DOHH2 (cell line): ENCODE measurements around the gene LENEP.

ENCODE experiments used
- H3F3A ChIP-seq: fragments of 200-600 bp; sonication (generic), shearing (Covaris generic); 2 replicates; pipeline ENCODE4 v1.6.0; 2016; ENCODE audit warnings: antibody characterized with exemption, mild to moderate bottlenecking; ENCODE audit not compliant: control insufficient read depth, insufficient read depth
- H3K27ac ChIP-seq: fragments of 200-600 bp; sonication (generic); 2 replicates; pipeline ENCODE4 v1.5.1; 2014; ENCODE audit warnings: low read depth, mild to moderate bottlenecking, low read length, moderate library complexity
- H3K27me3 ChIP-seq: fragments of 200-600 bp; sonication (generic); 2 replicates; pipeline ENCODE4 v1.6.1; 2014; ENCODE audit warnings: mild to moderate bottlenecking, low read length, mixed read lengths; ENCODE audit not compliant: control insufficient read depth
- H3K36me3 ChIP-seq: fragments of 200-600 bp; sonication (generic); 2 replicates; pipeline ENCODE4 v1.6.1; 2014; ENCODE audit warnings: mild to moderate bottlenecking, low read length, moderate library complexity, mixed read lengths; ENCODE audit not compliant: control insufficient read depth
- H3K4me1 ChIP-seq: fragments of 200-600 bp; sonication (generic); 2 replicates; pipeline ENCODE4 v1.6.1; 2014; ENCODE audit warnings: mild to moderate bottlenecking, low read length, mixed read lengths; ENCODE audit not compliant: control insufficient read depth
- H3K4me2 ChIP-seq: fragments of 200-600 bp; sonication (generic); 2 replicates; pipeline ENCODE4 v1.6.0; 2014; ENCODE audit warnings: mild to moderate bottlenecking, low read length, moderate library complexity
- H3K4me3 ChIP-seq: fragments of 200-600 bp; sonication (generic); 2 replicates; pipeline ENCODE4 v1.5.1; 2014; ENCODE audit warnings: mild to moderate bottlenecking, low read length, mixed read lengths
- H3K79me2 ChIP-seq: fragments of 200-600 bp; sonication (generic); 2 replicates; pipeline ENCODE4 v1.6.1; 2014; ENCODE audit warnings: mild to moderate bottlenecking, low read length, mixed read lengths; ENCODE audit not compliant: control insufficient read depth
- H3K9me2 ChIP-seq: fragments of 200-600 bp; sonication (generic); replicated peaks from 2 replicates; pipeline ENCODE4 v1.6.1; 2014; ENCODE audit warnings: mild to moderate bottlenecking, low read length, mixed read lengths; ENCODE audit not compliant: control insufficient read depth
- H3K9me3 ChIP-seq: fragments of 200-600 bp; sonication (generic); 2 replicates; pipeline ENCODE4 v1.6.1; 2014; ENCODE audit warnings: antibody characterized with exemption, low read length, mixed read lengths; ENCODE audit not compliant: control insufficient read depth, insufficient read depth
- H4K20me1 ChIP-seq: fragments of 200-600 bp; sonication (generic); 2 replicates; pipeline ENCODE4 v1.6.0; 2014; ENCODE audit warnings: low read depth, mild to moderate bottlenecking, antibody characterized with exemption, low read length, moderate library complexity; ENCODE audit not compliant: control insufficient read depth, insufficient read depth
- EZH2phosphoT487 ChIP-seq: fragments of 200-600 bp; sonication (generic); IDR thresholded peaks from 2 replicates; pipeline ENCODE4 v1.6.1; 2017; ENCODE audit warnings: borderline replicate concordance, mild to moderate bottlenecking, antibody characterized with exemption, low read length, moderate library complexity, mixed read lengths
- TF ChIP-seq, protein P1 (sequence below): fragments of 200-600 bp; sonication (generic); IDR thresholded peaks from one replicate; pipeline ENCODE4 v1.5.1; 2014; ENCODE audit warnings: antibody characterized with exemption, mild to moderate bottlenecking, low read depth, low read length; ENCODE audit not compliant: poor library complexity, severe bottlenecking

The LENEP gene

GRCh38 chr1:154996966-154997701, 3.7 kb downstream of the LENEP start:
- H3K4me3 ChIP-seq = no peak overlapping the region
- H3K27me3 ChIP-seq = no peaks in the 10 kb centered on the region
- H3K9me2 ChIP-seq = no peaks in the 10 kb centered on the region
- TF ChIP-seq EZH2phosphoT487 = no peak
- TF ChIP-seq, protein P1, sequence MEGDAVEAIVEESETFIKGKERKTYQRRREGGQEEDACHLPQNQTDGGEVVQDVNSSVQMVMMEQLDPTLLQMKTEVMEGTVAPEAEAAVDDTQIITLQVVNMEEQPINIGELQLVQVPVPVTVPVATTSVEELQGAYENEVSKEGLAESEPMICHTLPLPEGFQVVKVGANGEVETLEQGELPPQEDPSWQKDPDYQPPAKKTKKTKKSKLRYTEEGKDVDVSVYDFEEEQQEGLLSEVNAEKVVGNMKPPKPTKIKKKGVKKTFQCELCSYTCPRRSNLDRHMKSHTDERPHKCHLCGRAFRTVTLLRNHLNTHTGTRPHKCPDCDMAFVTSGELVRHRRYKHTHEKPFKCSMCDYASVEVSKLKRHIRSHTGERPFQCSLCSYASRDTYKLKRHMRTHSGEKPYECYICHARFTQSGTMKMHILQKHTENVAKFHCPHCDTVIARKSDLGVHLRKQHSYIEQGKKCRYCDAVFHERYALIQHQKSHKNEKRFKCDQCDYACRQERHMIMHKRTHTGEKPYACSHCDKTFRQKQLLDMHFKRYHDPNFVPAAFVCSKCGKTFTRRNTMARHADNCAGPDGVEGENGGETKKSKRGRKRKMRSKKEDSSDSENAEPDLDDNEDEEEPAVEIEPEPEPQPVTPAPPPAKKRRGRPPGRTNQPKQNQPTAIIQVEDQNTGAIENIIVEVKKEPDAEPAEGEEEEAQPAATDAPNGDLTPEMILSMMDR = no peak
- no peaks in the 10 kb centered on the region for H4K20me1 ChIP-seq
- H3F3A ChIP-seq = peaks cover 31% of the 10 kb centered on the region
- H3K9me3 ChIP-seq = no peaks in the 10 kb centered on the region
- no peak overlapping the region for H3K27ac ChIP-seq
- peaks cover 27% of the 10 kb centered on the region for H3K4me1 ChIP-seq
- no peaks in the 10 kb centered on the region for H3K79me2 ChIP-seq
- no peaks in the 10 kb centered on the region; the same call in 1 of the 2 replicates for H3K36me3 ChIP-seq
- H3K4me2 ChIP-seq = no peak overlapping the region

- Histone ChIP-seq H3K27me3 (no peaks in the 10 kb centered on the region), H3K4me1 (peaks cover 27% of the 10 kb centered on the region), H3K36me3 (no peaks in the 10 kb centered on the region), H3K4me2 (peak overlapping the region; percentile 81; the same call in 1 of the 2 replicates), H3K27ac (no peak overlapping the region), H3K9me2 (no peaks in the 10 kb centered on the region), H3K4me3 (peak overlapping the region; percentile 92), H3K9me3 (no peaks in the 10 kb centered on the region), H3F3A (peaks cover 31% of the 10 kb centered on the region), H4K20me1 (no peaks in the 10 kb centered on the region), H3K79me2 (peaks cover 7% of the 10 kb centered on the region)
- TF ChIP-seq, protein P1 = peak; percentile 59
- no peak for TF ChIP-seq EZH2phosphoT487
Observed at GRCh38 chr1:154998201-154998780, 4.9 kb downstream of the LENEP start.

DNA sequence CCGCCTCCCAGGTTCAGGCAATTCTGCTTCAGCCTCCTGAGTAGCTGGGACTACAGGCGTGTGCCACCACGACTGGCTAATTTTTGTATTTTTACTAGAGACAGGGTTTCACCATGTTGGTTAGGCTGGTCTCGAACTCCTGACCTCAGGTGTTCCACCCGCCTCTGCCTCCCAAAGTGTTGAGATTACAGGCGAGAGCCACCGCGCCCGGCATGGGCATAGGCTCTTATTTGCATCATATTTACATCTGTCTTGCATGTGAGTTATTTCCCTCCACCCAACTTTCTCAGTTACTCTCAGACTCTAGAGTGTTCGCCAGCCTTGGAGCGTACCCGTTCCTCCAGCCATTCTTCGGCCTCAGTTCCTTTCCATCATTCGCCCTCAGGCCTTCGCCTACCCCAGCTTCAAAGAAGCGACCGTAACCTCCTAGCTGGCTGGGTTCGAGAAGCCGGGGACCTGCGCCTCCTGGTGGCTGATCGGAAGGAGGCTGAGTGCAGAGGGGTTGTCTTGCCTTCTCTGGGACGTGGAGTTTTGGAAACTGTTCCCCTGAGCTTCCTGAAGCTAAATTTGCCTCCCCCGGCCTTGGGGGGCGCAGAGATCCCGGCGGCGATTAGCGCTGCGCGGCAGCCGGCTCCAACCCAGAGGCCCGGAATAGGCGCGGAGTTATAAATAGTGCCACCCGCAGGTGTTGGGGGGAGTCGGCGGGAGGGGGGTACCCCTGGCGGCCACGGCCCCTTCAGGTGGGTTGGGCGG, 5.6 kb downstream of the LENEP start:
- H3K27ac ChIP-seq = peak overlapping the region; percentile 76
- H3K36me3 ChIP-seq = no peaks in the 10 kb centered on the region
- H3K4me2 ChIP-seq = peak overlapping the region; percentile 81
- peak overlapping the region; percentile 92 for H3K4me3 ChIP-seq
- H3K4me1 ChIP-seq = peaks cover 33% of the 10 kb centered on the region
- H4K20me1 ChIP-seq = no peaks in the 10 kb centered on the region
- no peaks in the 10 kb centered on the region for H3K27me3 ChIP-seq
- H3K9me2 ChIP-seq = no peaks in the 10 kb centered on the region
- peaks cover 14% of the 10 kb centered on the region for H3K79me2 ChIP-seq
- peaks cover 27% of the 10 kb centered on the region for H3F3A ChIP-seq
- no peaks in the 10 kb centered on the region for H3K9me3 ChIP-seq
- TF ChIP-seq, protein P1 = peak; percentile 97
- no peak for TF ChIP-seq EZH2phosphoT487
